ENCODE measurements around the gene CDKN3.

Gene CDKN3

GRCh38 chr14:54450535-54450934 is 53.7 kb downstream of the CDKN3 start:
- Histone ChIP-seq H3K9me2 (replicated peaks; ENCODE audit: low read depth, low read length) (no peaks in the 10 kb centered on the region), H4K20me1 (ENCODE audit: insufficient read depth, low read length, poor library complexity, severe bottlenecking) (no peaks in the 10 kb centered on the region), H3K27me3 (ENCODE audit: insufficient read depth, low read length, poor library complexity, severe bottlenecking) (peaks cover 4% of the 10 kb centered on the region), H3K4me1 (ENCODE audit: insufficient read depth, low read length, poor library complexity, severe bottlenecking) (no peaks in the 10 kb centered on the region), H3K4me2 (ENCODE audit: low read depth, low read length, poor library complexity, severe bottlenecking) (no peak overlapping the region), H3K36me3 (ENCODE audit: insufficient read depth, low read length) (no peaks in the 10 kb centered on the region), H3K4me3 (ENCODE audit: low read length, poor library complexity, severe bottlenecking) (no peak overlapping the region), H3K9ac (ENCODE audit: low read depth, low read length, poor library complexity, severe bottlenecking) (no peak overlapping the region), H3K79me2 (ENCODE audit: insufficient read depth, low read length) (no peaks in the 10 kb centered on the region), H3F3A (ENCODE audit: low read depth) (no peaks in the 10 kb centered on the region), H3K9me3 (ENCODE audit: insufficient read depth, low read depth, low read length) (no peaks in the 10 kb centered on the region), H2AFZ (ENCODE audit: low read length) (no peak overlapping the region)
- TF ChIP-seq CTCF (conservative IDR thresholded peaks at IDR 0.05; ENCODE audit: low read length) (no peak), EZH2phosphoT487 (IDR thresholded peaks at IDR 0.05; ENCODE audit: borderline replicate concordance) (no peak)

GRCh38 chr14:54451121-54451601 is 54.4 kb downstream of the CDKN3 start:
- peaks cover 2% of the 10 kb centered on the region for H3K27me3 ChIP-seq (ENCODE audit: insufficient read depth, low read length, poor library complexity, severe bottlenecking)
- no peak overlapping the region for H3K4me2 ChIP-seq (ENCODE audit: low read depth, low read length, poor library complexity, severe bottlenecking)
- no peaks in the 10 kb centered on the region for H3K36me3 ChIP-seq (ENCODE audit: insufficient read depth, low read length)
- H3K9me2 ChIP-seq (replicated peaks; ENCODE audit: low read depth, low read length), result no peaks in the 10 kb centered on the region
- no peaks in the 10 kb centered on the region for H3K4me1 ChIP-seq (ENCODE audit: insufficient read depth, low read length, poor library complexity, severe bottlenecking)
- no peaks in the 10 kb centered on the region for H3K9me3 ChIP-seq (ENCODE audit: insufficient read depth, low read depth, low read length)
- no peak overlapping the region for H3K4me3 ChIP-seq (ENCODE audit: low read length, poor library complexity, severe bottlenecking)
- H4K20me1 ChIP-seq (ENCODE audit: insufficient read depth, low read length, poor library complexity, severe bottlenecking), result no peaks in the 10 kb centered on the region
- no peaks in the 10 kb centered on the region for H3K79me2 ChIP-seq (ENCODE audit: insufficient read depth, low read length)
- no peak overlapping the region for H3K9ac ChIP-seq (ENCODE audit: low read depth, low read length, poor library complexity, severe bottlenecking)
- no peaks in the 10 kb centered on the region for H3F3A ChIP-seq (ENCODE audit: low read depth)
- H2AFZ ChIP-seq (ENCODE audit: low read length), result no peak overlapping the region
- TF ChIP-seq CTCF (conservative IDR thresholded peaks at IDR 0.05; ENCODE audit: low read length) (no peak), EZH2phosphoT487 (IDR thresholded peaks at IDR 0.05; ENCODE audit: borderline replicate concordance) (no peak)

- no peak overlapping the region for H3K9ac ChIP-seq (ENCODE audit: low read depth, low read length, poor library complexity, severe bottlenecking)
- H3F3A ChIP-seq (ENCODE audit: low read depth), result no peaks in the 10 kb centered on the region
- H3K9me3 ChIP-seq (ENCODE audit: insufficient read depth, low read depth, low read length), result no peaks in the 10 kb centered on the region
- H3K79me2 ChIP-seq (ENCODE audit: insufficient read depth, low read length), result no peaks in the 10 kb centered on the region
- no peaks in the 10 kb centered on the region for H4K20me1 ChIP-seq (ENCODE audit: insufficient read depth, low read length, poor library complexity, severe bottlenecking)
- no peaks in the 10 kb centered on the region for H3K9me2 ChIP-seq (replicated peaks; ENCODE audit: low read depth, low read length)
- H2AFZ ChIP-seq (ENCODE audit: low read length), result no peak overlapping the region
- no peak overlapping the region for H3K4me2 ChIP-seq (ENCODE audit: low read depth, low read length, poor library complexity, severe bottlenecking)
- H3K4me1 ChIP-seq (ENCODE audit: insufficient read depth, low read length, poor library complexity, severe bottlenecking), result no peaks in the 10 kb centered on the region
- TF ChIP-seq CTCF (conservative IDR thresholded peaks at IDR 0.05; ENCODE audit: low read length) (no peak), EZH2phosphoT487 (IDR thresholded peaks at IDR 0.05; ENCODE audit: borderline replicate concordance) (no peak)
- H3K36me3 ChIP-seq (ENCODE audit: insufficient read depth, low read length), result no peaks in the 10 kb centered on the region
- H3K27me3 ChIP-seq (ENCODE audit: insufficient read depth, low read length, poor library complexity, severe bottlenecking), result no peaks in the 10 kb centered on the region
- H3K4me3 ChIP-seq (ENCODE audit: low read length, poor library complexity, severe bottlenecking), result no peak overlapping the region
These were observed 55.2 kb downstream of the CDKN3 start for GRCh38 chr14:54451961-54452360.

All from Loucy (cell line).